Esophagus (tissue), 2 donors: ENCODE data around the gene HYLS1. TPM values are rescaled to one million over a fixed set of nuclear protein-coding genes. Genes with fewer than 3 reads are reported as not detected.
A peak's percentile ranks its signal among the peaks of the same experiment; 100 is the strongest.

Experiments
- H3K27ac ChIP-seq, 2 donors: one replicate each; pipeline ENCODE4 v1.5.1; 2013; ENCODE audit warnings: low read depth in 2 of 2, mild to moderate bottlenecking in 2 of 2, inconsistent platforms in 1 of 2, low read length in 1 of 2, moderate library complexity in 1 of 2
- H3K27me3 ChIP-seq, 2 donors: one replicate each; pipeline ENCODE4 v1.6.1; 2013; ENCODE audit warnings: low read length in 2 of 2, control low read depth in 1 of 2, mild to moderate bottlenecking in 1 of 2; ENCODE audit not compliant: insufficient read depth in 2 of 2, control insufficient read depth in 1 of 2
- H3K36me3 ChIP-seq, 2 donors: one replicate each; pipeline ENCODE4 v1.6.1; 2013; ENCODE audit warnings: low read length in 1 of 2; ENCODE audit not compliant: control insufficient read depth in 2 of 2, insufficient read depth in 2 of 2
- H3K4me1 ChIP-seq, 2 donors: one replicate each; pipeline ENCODE4 v1.6.1; 2013; ENCODE audit warnings: low read length in 1 of 2; ENCODE audit not compliant: control insufficient read depth in 2 of 2, insufficient read depth in 2 of 2
- H3K4me3 ChIP-seq, 2 donors: one replicate each; pipeline ENCODE4 v1.5.1; 2013; ENCODE audit warnings: low read length in 2 of 2, mild to moderate bottlenecking in 2 of 2, low read depth in 1 of 2, moderate library complexity in 1 of 2
- H3K9me3 ChIP-seq, 2 donors: one replicate each; pipeline ENCODE4 v1.6.1; 2013; ENCODE audit warnings: mild to moderate bottlenecking in 2 of 2, low read depth in 1 of 2, low read length in 1 of 2, moderate library complexity in 1 of 2; ENCODE audit not compliant: control insufficient read depth in 2 of 2, insufficient read depth in 1 of 2
- WGBS, 2 donors: extraction: QIAGEN DNeasy Blood & Tissue Kit; methylation state at CpG; one replicate each; pipeline ENCODE4 v1.1.7; 2013; 5-methylcytosine and 5-hydroxymethylcytosine counted together
- polyA plus RNA-seq, 2 donors: library from polyadenylated mRNA; stranded (reverse); fragments of 200-250 nt; gene quantifications; one replicate each; pipeline ENCODE4 v1.2.3, GENCODE V29; 2013
- donor health status: healthy with polysubstance abuse.
- donor health status: Bipolar disorder and iron deficiency.

Gene HYLS1
- polyA plus RNA-seq, 2 donors: 3.7 to 4.1 TPM

DNA sequence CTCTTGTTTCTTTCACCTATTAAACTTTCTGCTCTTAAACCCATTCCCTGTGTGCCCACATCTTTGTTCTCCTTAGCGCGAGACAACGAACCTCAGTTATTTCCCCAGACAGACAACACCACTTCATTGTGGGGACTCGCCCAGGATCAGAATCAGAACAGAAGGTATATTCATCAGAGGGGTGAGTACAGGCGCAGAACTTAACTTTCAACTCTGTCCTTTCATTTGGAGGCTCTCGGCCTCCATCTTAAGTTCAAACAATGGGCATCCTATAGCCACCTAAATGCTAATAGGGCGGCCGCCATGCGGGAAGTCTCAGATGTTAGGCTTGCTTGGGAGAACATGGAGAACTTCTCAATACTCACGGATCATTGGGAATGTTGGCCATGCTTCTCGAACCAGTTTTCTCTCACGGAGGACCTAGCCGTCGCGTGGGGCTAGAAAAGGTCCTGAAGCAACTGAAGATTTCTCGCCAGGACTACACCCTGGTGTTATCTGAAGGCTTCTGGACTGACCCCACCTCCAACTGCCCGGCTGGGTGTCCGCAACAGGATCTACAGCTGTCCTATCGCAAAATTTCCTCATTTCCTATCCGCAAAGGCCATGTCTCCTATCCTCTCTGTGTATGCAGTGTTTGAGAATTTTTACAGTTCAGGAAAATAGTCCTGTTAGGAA lies 13.4 kb upstream of the HYLS1 start:
- no peaks in the 10 kb centered on the region for H3K9me3 ChIP-seq
- no peaks in the 10 kb centered on the region for H3K27me3 ChIP-seq
- H3K27ac ChIP-seq: no peak overlapping the region
- H3K4me1 ChIP-seq: no peaks in the 10 kb centered on the region
- H3K4me3 ChIP-seq: no peak overlapping the region
- H3K36me3 ChIP-seq: no peaks in the 10 kb centered on the region
- WGBS, 2 donors: 81 to 87% methylated on average over 20 of the region's 20 CpGs

DNA sequence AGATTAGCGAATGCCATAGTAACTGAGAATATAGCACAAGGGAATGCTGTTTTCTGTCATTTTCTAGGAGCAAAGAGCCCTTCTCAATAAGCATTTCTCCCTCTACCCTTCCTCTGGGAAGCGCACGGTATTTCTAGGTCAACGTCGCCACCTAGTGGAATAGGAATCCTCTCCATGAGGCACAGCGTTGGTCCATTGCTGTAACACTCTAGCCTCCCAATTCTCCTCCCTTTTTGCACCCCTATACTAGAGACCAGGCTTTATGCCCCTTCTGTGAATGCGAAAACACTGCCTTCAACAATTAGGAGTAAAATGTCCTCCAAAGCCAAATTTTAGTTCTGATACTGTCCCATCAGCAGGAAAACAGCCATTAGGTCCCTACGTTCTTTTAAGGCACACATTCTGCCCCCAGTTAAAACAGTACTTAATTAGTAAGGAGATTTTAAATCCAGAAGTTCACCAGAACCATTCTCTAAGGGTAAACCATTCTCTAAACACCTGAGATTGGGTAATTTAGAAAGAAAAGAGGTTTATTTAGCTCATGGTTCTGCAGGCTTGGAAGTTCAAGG lies 12.8 kb upstream of the HYLS1 start:
- H3K27me3 ChIP-seq: no peaks in the 10 kb centered on the region
- WGBS, 2 donors: 11 to 15% methylated on average over 8 of the region's 8 CpGs
- H3K4me3 ChIP-seq: no peak overlapping the region

DNA sequence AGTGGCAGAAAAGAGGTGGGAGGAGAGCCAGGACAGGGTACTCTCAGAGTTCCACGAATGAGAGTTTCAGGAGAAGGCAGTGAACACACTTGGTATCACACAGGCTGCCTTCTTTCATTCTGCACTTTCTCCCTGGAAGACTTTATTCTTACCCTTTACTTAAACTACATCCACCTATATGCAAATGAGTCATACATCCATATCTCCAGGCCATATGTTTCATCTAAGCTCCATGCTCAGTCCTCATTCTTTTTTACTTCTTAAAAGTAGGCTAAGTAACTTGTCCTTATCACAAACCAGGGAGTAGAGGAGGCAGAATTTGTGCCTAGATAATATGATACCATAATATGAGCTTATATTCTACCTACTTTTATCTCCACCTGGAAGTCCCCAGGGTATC lies 6.2 kb upstream of the HYLS1 start:
- no peaks in the 10 kb centered on the region for H3K27me3 ChIP-seq
- no peak overlapping the region for H3K4me3 ChIP-seq
- H3K27ac ChIP-seq: no peak overlapping the region
- 76 to 79% methylated on average over 1 of the region's 1 CpG for WGBS, 2 donors
- no peaks in the 10 kb centered on the region for H3K36me3 ChIP-seq
- no peaks in the 10 kb centered on the region for H3K9me3 ChIP-seq
- H3K4me1 ChIP-seq: no peaks in the 10 kb centered on the region

More for the DNA sequence above, 12.8 kb upstream of the HYLS1 start:
- Histone ChIP-seq H3K4me1 (no peaks in the 10 kb centered on the region), H3K27ac (no peak overlapping the region), H3K36me3 (no peaks in the 10 kb centered on the region), H3K9me3 (no peaks in the 10 kb centered on the region)

DNA sequence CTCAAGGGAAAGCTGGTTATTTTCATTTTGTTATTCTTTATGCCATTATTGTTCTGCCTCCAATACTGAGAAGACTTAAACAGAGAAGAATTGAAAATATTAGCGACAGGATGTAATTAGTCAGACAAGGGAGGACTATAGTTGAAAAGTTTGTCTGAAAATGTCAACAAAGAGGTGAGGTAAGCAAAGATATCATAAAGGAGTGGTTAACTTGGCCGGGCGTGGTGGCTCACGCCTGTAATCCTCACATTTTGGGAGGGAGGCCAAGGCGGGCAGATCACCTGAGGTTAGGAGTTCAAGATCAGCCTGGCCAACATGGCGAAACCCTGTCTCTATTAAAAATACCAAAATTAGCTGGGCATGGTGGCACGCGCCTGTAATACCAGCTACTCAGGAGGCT lies 4.1 kb upstream of the HYLS1 start:
- H3K4me3 ChIP-seq: no peak overlapping the region
- no peak overlapping the region for H3K27ac ChIP-seq
- WGBS, 2 donors: 70 to 75% methylated on average over 8 of the region's 8 CpGs
- H3K9me3 ChIP-seq: no peaks in the 10 kb centered on the region
- H3K36me3 ChIP-seq: no peaks in the 10 kb centered on the region
- H3K27me3 ChIP-seq: no peaks in the 10 kb centered on the region
- no peaks in the 10 kb centered on the region for H3K4me1 ChIP-seq

DNA sequence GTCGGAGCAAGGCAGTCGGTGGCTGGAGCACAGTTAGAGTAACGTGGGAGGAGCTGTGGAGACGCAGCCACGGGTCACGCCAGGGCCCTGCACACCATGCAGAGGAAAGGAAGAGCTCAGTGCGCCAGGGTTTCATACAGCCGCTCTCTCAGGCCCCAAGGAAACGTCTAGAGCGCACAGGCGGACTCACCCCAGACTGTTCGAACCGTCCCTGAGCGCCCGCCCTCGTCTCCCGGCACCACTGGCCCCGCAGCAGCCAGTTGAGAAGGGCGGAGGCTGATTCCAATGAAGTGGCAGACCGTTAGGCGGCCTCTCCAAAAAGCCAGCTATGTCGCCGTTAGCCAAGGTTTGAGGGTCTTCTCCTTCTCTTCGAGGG lies 483 bp upstream of the HYLS1 start:
- Histone ChIP-seq H3K4me1 (no peaks in the 10 kb centered on the region), H3K36me3 (no peaks in the 10 kb centered on the region), H3K27ac (peak overlapping the region; percentile 69 to 96), H3K9me3 (no peaks in the 10 kb centered on the region), H3K4me3 (peak overlapping the region; percentile 80 to 83), H3K27me3 (no peaks in the 10 kb centered on the region)
- WGBS, 2 donors: 11% methylated on average over 24 of the region's 24 CpGs

DNA sequence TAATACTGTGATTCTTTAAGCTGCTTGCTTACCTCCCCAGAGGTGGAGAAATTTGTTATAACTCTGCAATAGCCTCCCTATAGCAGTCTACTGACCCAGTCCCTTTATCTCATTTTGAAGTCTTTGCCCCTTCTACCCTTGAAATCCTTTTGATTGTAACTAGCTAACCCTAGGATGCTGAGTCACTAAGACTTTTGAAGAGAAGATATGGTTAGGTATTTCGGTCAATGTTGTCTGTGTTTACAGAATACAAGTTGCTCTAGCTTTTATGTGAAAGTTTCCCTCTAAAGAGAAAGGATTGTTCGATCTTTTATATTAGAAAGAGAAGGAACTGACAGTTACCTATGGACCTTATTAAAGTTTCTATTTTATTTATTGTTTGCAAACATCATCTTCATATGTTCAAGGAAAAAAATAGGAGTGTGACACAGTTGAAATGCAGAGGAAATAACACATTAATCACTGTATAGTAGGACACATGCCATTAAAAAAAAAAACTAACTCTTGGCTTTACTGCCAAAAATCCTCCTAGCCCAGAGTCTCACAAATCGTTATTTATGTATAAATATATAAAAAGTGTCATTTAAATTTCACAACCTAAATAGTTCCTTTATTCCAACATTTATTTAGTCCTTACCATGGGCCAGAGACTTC lies 3.1 kb downstream of the HYLS1 start:
- WGBS, 2 donors: 69 to 74% methylated on average over 3 of the region's 3 CpGs
- H3K27me3 ChIP-seq: no peaks in the 10 kb centered on the region
- no peaks in the 10 kb centered on the region for H3K4me1 ChIP-seq
- H3K36me3 ChIP-seq: peaks cover 3 to 7% of the 10 kb centered on the region in 2 donors
- H3K4me3 ChIP-seq: no peak overlapping the region
- no peak overlapping the region for H3K27ac ChIP-seq
- no peaks in the 10 kb centered on the region for H3K9me3 ChIP-seq

DNA sequence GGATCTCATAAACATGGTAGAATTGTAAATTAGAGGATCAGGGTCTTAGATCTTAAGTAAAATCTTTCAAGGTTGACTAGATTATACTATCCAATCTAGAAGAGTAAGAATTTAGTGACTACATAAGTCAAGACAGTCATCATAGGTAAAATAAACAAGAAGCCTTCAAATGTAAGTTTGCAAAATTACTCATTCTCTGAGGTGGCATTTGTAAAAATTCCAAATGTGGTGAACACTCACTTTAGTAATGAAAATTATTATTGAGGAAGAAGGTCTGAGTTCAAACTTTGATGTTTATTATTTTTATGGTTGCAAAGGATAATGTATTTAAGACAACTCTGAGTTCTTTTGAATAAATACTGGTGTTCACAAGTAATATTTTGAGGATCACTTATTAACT lies 4.6 kb downstream of the HYLS1 start:
- Histone ChIP-seq H3K4me1 (no peaks in the 10 kb centered on the region), H3K27ac (no peak overlapping the region)

DNA sequence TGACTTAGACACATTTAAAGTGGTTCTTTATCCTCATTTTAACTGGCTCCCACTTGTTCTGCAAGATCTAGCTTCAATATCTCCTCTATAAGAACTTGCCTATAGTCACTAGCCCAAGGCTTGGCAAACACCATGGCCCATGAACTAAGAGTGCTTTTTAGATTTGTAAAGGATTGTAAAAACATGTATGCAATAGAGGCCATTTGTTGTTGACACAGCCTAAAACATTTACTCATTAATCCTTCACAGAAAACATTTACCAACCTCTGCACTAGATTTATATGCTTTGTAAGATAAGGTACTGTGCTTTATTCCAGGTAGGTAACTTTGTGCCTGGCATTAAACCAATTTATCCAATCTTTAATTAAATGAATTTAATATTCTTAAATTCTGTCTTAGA lies 5.5 kb downstream of the HYLS1 start:
- Histone ChIP-seq H3K36me3 (peaks cover 4 to 7% of the 10 kb centered on the region in 2 donors), H3K27ac (no peak overlapping the region), H3K4me3 (no peak overlapping the region), H3K4me1 (no peaks in the 10 kb centered on the region), H3K27me3 (no peaks in the 10 kb centered on the region), H3K9me3 (no peaks in the 10 kb centered on the region)

More for the DNA sequence above, 4.6 kb downstream of the HYLS1 start:
- H3K4me3 ChIP-seq: no peak overlapping the region
- H3K27me3 ChIP-seq: no peaks in the 10 kb centered on the region
- no peaks in the 10 kb centered on the region for H3K9me3 ChIP-seq
- H3K36me3 ChIP-seq: peaks cover 4 to 7% of the 10 kb centered on the region in 2 donors

DNA sequence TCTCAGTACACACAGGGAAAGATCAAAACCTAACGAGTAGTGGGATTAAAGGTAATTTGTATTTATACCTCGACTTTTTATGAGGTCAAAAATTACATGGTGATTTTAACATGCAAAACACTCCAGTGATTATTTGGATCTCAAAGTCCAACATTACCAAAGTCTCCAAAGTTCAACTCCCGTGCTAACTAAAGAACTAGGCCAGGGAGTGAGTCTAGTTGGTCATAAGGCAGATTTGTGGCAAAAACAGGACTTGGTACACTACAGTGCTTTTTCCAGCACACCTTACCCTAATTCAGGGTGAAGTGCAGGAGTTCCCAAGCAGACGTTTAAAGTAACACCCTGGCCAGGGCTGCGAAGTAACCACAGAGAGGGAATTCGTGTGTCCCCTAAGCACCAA lies 14.4 kb downstream of the HYLS1 start:
- 82 to 86% methylated on average over 6 of the region's 6 CpGs for WGBS, 2 donors
- H3K36me3 ChIP-seq: no peaks in the 10 kb centered on the region
- H3K4me1 ChIP-seq: peaks cover 4% of the 10 kb centered on the region in 2 donors
- H3K4me3 ChIP-seq: peak overlapping the region in 1 of 2 donors; percentile 87
- H3K27me3 ChIP-seq: peaks cover 0 to 3% of the 10 kb centered on the region in 2 donors
- H3K9me3 ChIP-seq: no peaks in the 10 kb centered on the region
- no peak overlapping the region for H3K27ac ChIP-seq
